ENCODE results near the gene PATL2.

DNA sequence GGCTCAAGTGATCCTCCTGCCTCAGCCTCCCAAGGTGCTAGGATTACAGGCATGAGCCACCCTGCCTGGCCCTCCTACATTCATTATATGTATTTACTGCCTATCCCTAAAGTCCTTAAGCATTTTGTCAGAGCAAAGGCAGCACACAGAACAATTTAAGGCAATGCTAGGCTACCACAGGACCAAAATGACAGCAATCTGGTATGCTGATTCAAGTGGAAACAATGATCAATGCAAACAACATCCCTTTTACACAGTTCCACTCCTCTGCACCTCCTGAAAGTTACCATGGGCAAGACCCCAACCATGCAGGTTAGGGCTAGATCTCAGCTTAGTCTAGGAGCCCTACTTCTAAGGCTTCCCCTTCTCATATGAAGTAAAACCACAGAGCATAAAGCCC, 87.9 kb downstream of the PATL2 start:
- TF ChIP-seq, protein P1, sequence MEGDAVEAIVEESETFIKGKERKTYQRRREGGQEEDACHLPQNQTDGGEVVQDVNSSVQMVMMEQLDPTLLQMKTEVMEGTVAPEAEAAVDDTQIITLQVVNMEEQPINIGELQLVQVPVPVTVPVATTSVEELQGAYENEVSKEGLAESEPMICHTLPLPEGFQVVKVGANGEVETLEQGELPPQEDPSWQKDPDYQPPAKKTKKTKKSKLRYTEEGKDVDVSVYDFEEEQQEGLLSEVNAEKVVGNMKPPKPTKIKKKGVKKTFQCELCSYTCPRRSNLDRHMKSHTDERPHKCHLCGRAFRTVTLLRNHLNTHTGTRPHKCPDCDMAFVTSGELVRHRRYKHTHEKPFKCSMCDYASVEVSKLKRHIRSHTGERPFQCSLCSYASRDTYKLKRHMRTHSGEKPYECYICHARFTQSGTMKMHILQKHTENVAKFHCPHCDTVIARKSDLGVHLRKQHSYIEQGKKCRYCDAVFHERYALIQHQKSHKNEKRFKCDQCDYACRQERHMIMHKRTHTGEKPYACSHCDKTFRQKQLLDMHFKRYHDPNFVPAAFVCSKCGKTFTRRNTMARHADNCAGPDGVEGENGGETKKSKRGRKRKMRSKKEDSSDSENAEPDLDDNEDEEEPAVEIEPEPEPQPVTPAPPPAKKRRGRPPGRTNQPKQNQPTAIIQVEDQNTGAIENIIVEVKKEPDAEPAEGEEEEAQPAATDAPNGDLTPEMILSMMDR (IDR thresholded peaks at IDR 0.05), result no peak
- TF ChIP-seq POLR2A (IDR thresholded peaks at IDR 0.05), result no peak

Measured in Peyer's patch (tissue), 4 donors.